Measurements from ENCODE around the gene C15orf40.
"Not testable (repeated sequence)": the region's sequence is repeated elsewhere in the genome, so short reads cannot be mapped to it uniquely, and the experiment has no call there.

C15orf40 gene

DNA sequence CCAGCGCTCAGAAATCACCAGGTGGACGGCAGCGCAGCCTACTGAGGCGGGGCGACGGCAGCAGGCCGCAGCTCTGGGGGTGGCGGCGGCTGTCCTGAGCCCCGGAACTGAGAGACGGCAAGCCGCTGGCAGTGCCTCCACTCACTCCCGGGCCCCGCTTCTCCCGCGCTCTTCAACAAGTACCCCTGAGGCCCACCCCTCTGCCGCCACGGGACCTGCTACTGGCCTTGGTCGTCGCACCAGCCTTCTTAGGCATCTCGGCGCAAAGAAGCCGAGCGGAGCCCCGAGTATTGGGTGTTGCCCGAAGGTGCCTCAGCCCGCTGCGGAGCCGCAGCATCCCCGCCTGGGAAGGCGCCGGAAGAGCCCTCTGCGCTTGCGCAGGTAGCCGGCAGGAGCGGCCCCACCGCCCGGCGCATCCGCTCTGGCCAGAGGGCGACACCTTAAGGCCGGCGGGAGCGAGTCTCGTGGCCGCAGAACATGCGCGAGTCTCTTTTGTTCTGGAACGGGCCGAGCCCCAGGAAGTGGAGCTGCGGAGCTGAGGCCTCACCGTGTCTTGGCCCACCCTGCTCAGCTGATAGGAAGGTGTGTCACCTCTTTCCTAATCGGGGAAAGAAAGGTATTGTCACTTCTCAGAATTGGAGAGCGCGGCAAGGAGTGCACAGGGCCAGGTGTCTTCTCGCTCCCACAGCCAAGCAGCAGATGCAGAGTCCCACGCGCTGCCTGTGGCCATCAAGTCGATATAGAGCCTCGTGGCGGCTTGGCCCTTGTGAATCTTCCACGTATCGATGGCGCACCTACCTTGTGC lies at the start of gene C15orf40:
TSS of gene C15orf40 (minus strand) at position 369 of the 805 bp plus-strand sequence. CDS start at position 337, 32 bp downstream.
- peak; percentile 69 to 76 (median 74) for DNase-seq (ENCODE audit: low read depth in 3 of 3, low spot score in 1 of 3)

- DNase-seq (ENCODE audit: low read depth in 3 of 3, low spot score in 1 of 3) = no peak
Observed at GRCh38 chr15:83057696-83058376, 46.4 kb upstream of the C15orf40 start.

DNA sequence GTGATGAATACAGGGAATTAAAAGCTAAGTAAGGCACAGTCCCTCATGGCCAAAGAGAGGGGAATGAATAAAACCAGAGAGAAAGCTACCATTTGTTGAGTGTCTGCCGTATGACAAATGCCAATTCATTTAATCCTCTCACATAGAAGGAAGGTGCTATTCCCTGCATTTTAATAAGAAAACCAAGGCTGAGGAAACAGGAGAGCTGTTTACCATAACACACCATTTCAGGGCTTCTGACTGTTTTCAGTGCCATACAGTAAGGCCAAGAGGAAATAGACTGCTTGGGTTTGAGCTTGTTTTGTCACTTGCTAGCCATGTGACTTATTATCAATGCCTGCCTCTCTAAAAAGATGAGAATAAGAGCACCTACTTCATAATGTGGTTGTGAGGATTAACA lies 45.6 kb upstream of the C15orf40 start:
- no peak for DNase-seq (ENCODE audit: low read depth in 3 of 3, low spot score in 1 of 3)

GRCh38 chr15:83053151-83053550 lies 41.7 kb upstream of the C15orf40 start:
- DNase-seq (ENCODE audit: low read depth in 3 of 3, low spot score in 1 of 3) = no peak

- DNase-seq (ENCODE audit: low read depth in 3 of 3, low spot score in 1 of 3) = no peak
Observed at GRCh38 chr15:83046558-83047127, 35.2 kb upstream of the C15orf40 start.

GRCh38 chr15:83044156-83044555 lies 32.7 kb upstream of the C15orf40 start:
- DNase-seq (ENCODE audit: low read depth in 3 of 3, low spot score in 1 of 3) = no peak

GRCh38 chr15:83039206-83039605 lies 27.8 kb upstream of the C15orf40 start:
- no peak for DNase-seq (ENCODE audit: low read depth in 3 of 3, low spot score in 1 of 3)

DNA sequence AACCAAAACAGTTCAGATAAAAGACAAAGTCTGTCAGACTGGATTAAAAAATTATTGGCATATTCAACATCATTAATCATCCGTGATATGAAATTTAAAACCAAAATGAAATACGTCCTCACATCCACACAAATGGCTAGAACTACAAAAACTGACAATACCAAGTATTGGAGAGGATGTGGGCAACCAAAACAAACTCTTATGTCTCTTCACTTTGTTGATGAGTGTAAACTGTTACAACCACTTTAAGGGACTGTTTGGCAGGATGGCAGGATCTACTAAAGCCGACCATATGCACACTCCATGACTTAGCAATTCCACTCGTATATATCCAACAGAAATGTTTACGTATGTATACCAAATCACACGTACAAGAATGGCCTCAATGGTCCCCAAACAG lies 24.8 kb upstream of the C15orf40 start:
- DNase-seq (ENCODE audit: low read depth in 3 of 3, low spot score in 1 of 3) = no peak

DNA sequence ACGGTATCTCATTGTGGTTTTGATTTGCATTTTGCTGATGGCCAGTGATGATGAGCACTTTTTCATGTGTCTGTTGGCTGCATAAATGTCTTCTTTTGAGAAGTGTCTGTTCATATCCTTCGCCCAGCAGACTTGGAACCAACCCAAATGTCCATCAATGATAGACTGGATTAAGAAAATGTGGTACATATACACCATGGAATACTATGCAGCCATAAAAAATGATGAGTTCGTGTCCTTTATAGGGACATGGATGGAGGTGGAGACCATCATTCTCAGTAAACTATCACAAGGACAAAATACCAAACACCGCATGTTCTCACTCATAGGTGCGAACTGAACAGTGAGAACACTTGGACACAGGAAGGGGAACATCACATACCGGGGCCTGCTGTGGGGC lies 19.8 kb upstream of the C15orf40 start:
- DNase-seq (ENCODE audit: low read depth in 3 of 3, low spot score in 1 of 3) = not testable (repeated sequence)

DNA sequence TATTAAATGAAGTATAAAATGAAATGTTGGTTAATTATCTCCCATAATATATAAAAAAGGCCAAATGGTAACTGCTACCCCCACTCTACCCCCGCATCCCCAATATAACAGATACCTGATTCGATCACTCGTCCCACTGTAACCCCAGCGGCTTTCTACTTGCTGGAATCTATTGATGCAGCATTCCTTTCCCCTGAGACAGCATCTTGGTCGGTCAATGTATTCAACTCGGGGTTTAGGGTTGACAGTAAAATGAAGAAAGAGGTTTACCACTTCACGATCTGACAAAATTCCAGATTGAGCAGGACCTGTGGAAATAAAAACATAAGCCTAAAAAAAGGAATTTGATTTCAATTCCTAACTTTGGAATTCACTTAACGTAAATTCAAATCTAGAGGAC lies 18.6 kb upstream of the C15orf40 start:
- DNase-seq (ENCODE audit: low read depth in 3 of 3, low spot score in 1 of 3) = no peak

DNA sequence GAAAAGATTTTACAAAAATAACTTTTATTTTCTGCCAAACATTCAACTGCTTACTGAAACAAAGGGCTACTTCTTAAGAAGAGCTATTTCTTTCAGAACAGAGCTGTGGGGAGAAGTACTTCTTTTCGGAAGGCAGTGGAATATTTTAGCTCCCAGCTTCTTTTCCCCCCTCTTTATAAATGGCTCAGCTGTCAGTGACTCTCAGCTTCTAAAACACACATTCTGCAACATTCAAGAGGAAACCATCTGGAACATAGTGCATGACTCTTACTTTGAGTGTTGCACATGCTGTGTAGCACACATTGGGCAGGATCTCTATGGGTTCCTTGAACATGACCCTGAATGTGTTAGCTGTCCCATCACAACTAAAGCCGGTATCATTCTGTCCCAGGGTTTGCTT lies 7.0 kb upstream of the C15orf40 start:
- DNase-seq (ENCODE audit: low read depth in 3 of 3, low spot score in 1 of 3) = no peak

DNA sequence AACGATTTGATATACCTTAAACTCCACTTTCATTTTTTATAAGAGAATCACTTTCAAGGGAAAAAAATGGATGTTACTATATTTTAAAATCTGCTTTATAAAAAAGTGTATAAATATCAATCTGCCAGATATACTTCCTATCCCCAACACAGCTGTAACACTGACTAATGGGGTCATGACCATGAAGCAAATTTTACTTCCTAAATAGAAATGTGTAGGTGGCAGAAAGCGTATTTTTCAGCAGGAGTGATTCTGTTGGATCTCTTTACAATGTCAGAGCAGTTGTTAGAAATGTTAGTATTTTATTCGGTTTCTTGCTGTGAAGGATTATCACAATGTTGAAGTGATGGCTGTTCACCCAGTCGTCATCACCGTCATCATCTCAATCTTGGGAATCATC lies 5.5 kb upstream of the C15orf40 start:
- DNase-seq (ENCODE audit: low read depth in 3 of 3, low spot score in 1 of 3) = no peak

- no peak for DNase-seq (ENCODE audit: low read depth in 3 of 3, low spot score in 1 of 3)
Observed at GRCh38 chr15:83015361-83015760, 3.9 kb upstream of the C15orf40 start.

GRCh38 chr15:83014205-83014653 lies 2.8 kb upstream of the C15orf40 start:
- DNase-seq (ENCODE audit: low read depth in 3 of 3, low spot score in 1 of 3) = no peak

- DNase-seq (ENCODE audit: low read depth in 3 of 3, low spot score in 1 of 3) = no peak
Observed at GRCh38 chr15:83012636-83013035, 1.2 kb upstream of the C15orf40 start.

DNA sequence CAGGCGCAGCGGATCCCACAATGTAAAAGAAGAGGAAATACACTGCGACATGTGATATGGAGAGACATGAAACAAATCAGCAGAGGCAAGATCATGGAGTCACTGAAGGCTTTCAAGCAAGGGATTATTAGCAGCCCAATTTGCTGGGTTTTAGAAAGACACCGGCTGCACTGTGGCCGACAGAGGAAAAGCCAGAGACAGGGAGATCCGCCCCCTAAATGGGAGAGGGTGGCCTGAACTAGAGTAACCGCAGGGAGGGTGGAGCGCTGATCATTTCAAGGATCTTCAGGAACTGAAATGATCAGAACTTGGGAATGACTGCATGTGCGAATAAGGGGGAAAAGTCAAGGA lies 612 bp upstream of the C15orf40 start:
- no peak for DNase-seq (ENCODE audit: low read depth in 3 of 3, low spot score in 1 of 3)

GRCh38 chr15:83010709-83011270 lies 649 bp downstream of the C15orf40 start:
- DNase-seq (ENCODE audit: low read depth in 3 of 3, low spot score in 1 of 3) = peak in 2 of 3 donors; percentile 33 to 64

DNA sequence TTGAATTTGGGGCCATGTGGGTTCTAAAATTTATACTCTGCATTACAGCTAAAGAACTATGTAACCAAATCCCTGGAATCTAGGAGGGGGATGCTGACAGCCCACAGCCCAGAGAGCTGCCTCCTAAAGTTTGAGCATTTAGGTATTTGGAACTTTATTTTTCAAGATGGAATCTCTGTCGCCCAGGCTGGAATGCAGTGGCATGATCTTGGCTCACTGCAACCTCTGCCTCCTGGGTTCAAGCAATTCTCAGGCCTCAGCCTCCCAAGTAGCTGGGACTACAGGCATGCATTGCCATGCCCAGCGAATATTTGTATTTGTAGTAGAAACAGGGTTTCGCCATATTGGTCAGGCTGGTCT lies 10.8 kb downstream of the C15orf40 start:
- DNase-seq (ENCODE audit: low read depth in 3 of 3, low spot score in 1 of 3) = not testable (repeated sequence)

GRCh38 chr15:82999905-83000671 lies 11.4 kb downstream of the C15orf40 start:
- DNase-seq (ENCODE audit: low read depth in 3 of 3, low spot score in 1 of 3) = peak in 1 of 3 donors; percentile 8

DNA sequence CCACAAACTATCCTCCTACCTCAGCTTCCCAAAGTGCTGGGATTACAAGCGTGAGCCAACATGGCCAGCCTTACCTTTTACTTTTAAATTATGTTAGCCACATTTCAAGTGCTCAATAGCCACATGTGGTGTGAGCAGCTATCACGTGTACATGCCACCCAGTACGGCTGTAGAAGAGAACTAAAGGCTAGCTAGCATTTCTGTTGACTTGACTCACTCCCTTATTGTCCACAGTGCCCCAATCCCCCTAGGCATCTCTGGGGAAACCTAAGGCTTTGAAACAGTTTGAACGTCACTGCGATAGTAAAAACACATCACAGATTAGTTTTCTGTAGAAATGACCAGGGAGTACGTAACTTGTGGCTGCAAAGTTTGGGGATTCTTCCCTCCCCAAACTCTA lies 12.0 kb downstream of the C15orf40 start:
- DNase-seq (ENCODE audit: low read depth in 3 of 3, low spot score in 1 of 3) = no peak

DNA sequence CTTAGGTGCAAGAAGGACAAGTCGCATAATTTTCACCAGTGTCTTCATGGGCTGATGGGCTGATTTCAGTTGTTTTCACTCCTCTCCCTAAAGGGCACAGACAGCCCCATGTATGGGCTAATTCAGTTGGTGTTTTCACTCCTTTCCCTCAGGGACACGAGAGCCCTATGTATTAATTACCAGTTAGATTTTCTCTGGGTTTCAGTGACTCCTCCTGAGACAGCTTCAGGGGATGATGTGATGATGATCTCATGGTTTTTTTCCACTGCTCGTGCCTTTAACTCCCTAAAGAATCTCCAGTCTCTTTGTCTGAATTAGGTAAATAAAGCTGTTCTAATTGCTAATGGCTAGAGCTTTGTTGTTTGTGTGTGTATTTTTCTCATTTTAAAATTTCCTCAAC lies 15.5 kb downstream of the C15orf40 start:
- DNase-seq (ENCODE audit: low read depth in 3 of 3, low spot score in 1 of 3) = no peak
